Measurements from ENCODE around the gene CALM3.
A peak's percentile ranks its signal among the peaks of the same experiment; 100 is the strongest.

Gene CALM3

GRCh38 chr19:46602392-46603194 lies 1.5 kb downstream of the CALM3 start:
- Histone ChIP-seq H2BK15ac (ENCODE audit: low read depth, poor library complexity, severe bottlenecking) (no peak overlapping the region), H3K4me2 (ENCODE audit: low read length, poor library complexity, severe bottlenecking) (peak overlapping the region; percentile 82), H3K9me3 (ENCODE audit: control insufficient read depth, low read length) (no peaks in the 10 kb centered on the region), H3K36me3 (ENCODE audit: control insufficient read depth in 1 of 2, insufficient read depth in 2 of 2, low read depth in 1 of 2, low read length in 2 of 2) (peaks cover 23 to 33% of the 10 kb centered on the region in 2 experiments), H4K91ac (ENCODE audit: low read length) (no peak overlapping the region), H3K18ac (ENCODE audit: low read depth in 1 of 2, low read length in 2 of 2) (no peak overlapping the region), H3K4me3 (ENCODE audit: insufficient read depth in 1 of 2, low read depth in 1 of 2, low read length in 2 of 2) (peak overlapping the region; percentile 94 to 98), H3K23ac (ENCODE audit: low read length in 2 of 2) (peak overlapping the region in 1 of 2 experiments; percentile 65), H4K8ac (ENCODE audit: low read length) (no peak overlapping the region), H2BK12ac (ENCODE audit: low read length in 2 of 2) (peak overlapping the region in 1 of 2 experiments; percentile 60), H2AFZ (ENCODE audit: low read depth, low read length) (no peak overlapping the region), H3K4me1 (ENCODE audit: control insufficient read depth, insufficient read depth, low read depth, low read length) (peaks cover 26% of the 10 kb centered on the region), H3K14ac (ENCODE audit: low read length in 2 of 2) (peak overlapping the region in 1 of 2 experiments; percentile 95), H2BK5ac (ENCODE audit: low read depth, low read length, poor library complexity, severe bottlenecking) (no peak overlapping the region), H3K4ac (ENCODE audit: low read depth in 1 of 2, low read length in 2 of 2) (peak overlapping the region in 1 of 2 experiments; percentile 8), H3K27me3 (ENCODE audit: control insufficient read depth in 1 of 2, insufficient read depth in 1 of 2, low read length in 2 of 2) (no peaks in the 10 kb centered on the region), H2BK120ac (ENCODE audit: low read depth, low read length) (no peak overlapping the region), H3K27ac (ENCODE audit: low read length, poor library complexity, severe bottlenecking) (peak overlapping the region; percentile 15), H3K79me1 (replicated peaks; ENCODE audit: low read length, poor library complexity, severe bottlenecking) (peaks cover 21% of the 10 kb centered on the region), H3K9ac (ENCODE audit: low read length) (peak overlapping the region; percentile 100), H2AK5ac (ENCODE audit: low read length, severe bottlenecking) (no peak overlapping the region)
- WGBS, result 44% methylated on average over 23 of the region's 23 CpGs
- DNase-seq, result no peak

DNA sequence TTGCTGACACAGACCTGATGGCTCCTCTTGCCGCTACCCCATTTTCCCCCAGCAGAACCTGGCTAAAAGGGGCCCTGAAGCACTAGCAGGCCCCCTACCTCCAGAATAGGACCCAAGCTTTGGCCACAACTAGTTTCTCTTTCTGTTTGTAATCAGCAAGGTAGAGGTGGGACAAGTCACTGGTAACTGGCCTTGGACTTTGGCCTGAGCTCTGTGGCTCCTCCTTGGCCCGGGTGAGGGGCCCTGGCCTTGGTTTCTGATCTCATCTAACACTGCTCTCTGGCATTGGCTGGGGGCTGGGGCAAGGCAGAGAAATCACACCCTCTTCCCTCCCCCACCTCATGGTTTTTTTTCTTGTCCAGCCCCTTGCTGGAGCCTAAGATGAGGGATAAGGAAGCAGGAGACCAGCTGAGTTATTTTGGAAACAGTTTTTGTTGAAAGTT lies 2.1 kb downstream of the CALM3 start:
- DNase-seq, result no peak
- H4K91ac ChIP-seq (ENCODE audit: low read length), result no peak overlapping the region
- no peak overlapping the region for H2BK15ac ChIP-seq (ENCODE audit: low read depth, poor library complexity, severe bottlenecking)
- no peaks in the 10 kb centered on the region for H3K27me3 ChIP-seq (ENCODE audit: control insufficient read depth in 1 of 2, insufficient read depth in 1 of 2, low read length in 2 of 2)
- H3K4me2 ChIP-seq (ENCODE audit: low read length, poor library complexity, severe bottlenecking), result peak overlapping the region; percentile 82
- no peaks in the 10 kb centered on the region for H3K9me3 ChIP-seq (ENCODE audit: control insufficient read depth, low read length)
- H2BK12ac ChIP-seq (ENCODE audit: low read length in 2 of 2), result no peak overlapping the region
- H2BK120ac ChIP-seq (ENCODE audit: low read depth, low read length), result no peak overlapping the region
- H2BK5ac ChIP-seq (ENCODE audit: low read depth, low read length, poor library complexity, severe bottlenecking), result no peak overlapping the region
- H3K79me1 ChIP-seq (replicated peaks; ENCODE audit: low read length, poor library complexity, severe bottlenecking), result peaks cover 27% of the 10 kb centered on the region
- peak overlapping the region in 1 of 2 experiments; percentile 27 for H3K18ac ChIP-seq (ENCODE audit: low read depth in 1 of 2, low read length in 2 of 2)
- H3K23ac ChIP-seq (ENCODE audit: low read length in 2 of 2), result no peak overlapping the region
- H3K9ac ChIP-seq (ENCODE audit: low read length), result peak overlapping the region; percentile 100
- H3K36me3 ChIP-seq (ENCODE audit: control insufficient read depth in 1 of 2, insufficient read depth in 2 of 2, low read depth in 1 of 2, low read length in 2 of 2), result peaks cover 29 to 40% of the 10 kb centered on the region in 2 experiments
- no peak overlapping the region for H2AK5ac ChIP-seq (ENCODE audit: low read length, severe bottlenecking)
- H3K27ac ChIP-seq (ENCODE audit: low read length, poor library complexity, severe bottlenecking), result peak overlapping the region; percentile 15
- peaks cover 26% of the 10 kb centered on the region for H3K4me1 ChIP-seq (ENCODE audit: control insufficient read depth, insufficient read depth, low read depth, low read length)
- H2AFZ ChIP-seq (ENCODE audit: low read depth, low read length), result no peak overlapping the region
- no peak overlapping the region for H3K14ac ChIP-seq (ENCODE audit: low read length in 2 of 2)
- H4K8ac ChIP-seq (ENCODE audit: low read length), result no peak overlapping the region
- no peak overlapping the region for H3K4ac ChIP-seq (ENCODE audit: low read depth in 1 of 2, low read length in 2 of 2)
- 60% methylated on average over 1 of the region's 2 CpGs for WGBS
- peak overlapping the region in 1 of 2 experiments; percentile 98 for H3K4me3 ChIP-seq (ENCODE audit: insufficient read depth in 1 of 2, low read depth in 1 of 2, low read length in 2 of 2)

GRCh38 chr19:46603752-46604231 lies 2.7 kb downstream of the CALM3 start:
- DNase-seq, result no peak
- H4K8ac ChIP-seq (ENCODE audit: low read length), result no peak overlapping the region
- H3K14ac ChIP-seq (ENCODE audit: low read length in 2 of 2), result no peak overlapping the region
- peak overlapping the region; percentile 31 for H2BK15ac ChIP-seq (ENCODE audit: low read depth, poor library complexity, severe bottlenecking)
- no peak overlapping the region for H3K4me2 ChIP-seq (ENCODE audit: low read length, poor library complexity, severe bottlenecking)
- H3K18ac ChIP-seq (ENCODE audit: low read depth in 1 of 2, low read length in 2 of 2), result no peak overlapping the region
- no peak overlapping the region for H3K4ac ChIP-seq (ENCODE audit: low read depth in 1 of 2, low read length in 2 of 2)
- H2AFZ ChIP-seq (ENCODE audit: low read depth, low read length), result no peak overlapping the region
- WGBS, result 88% methylated on average over 8 of the region's 9 CpGs
- no peak overlapping the region for H2AK5ac ChIP-seq (ENCODE audit: low read length, severe bottlenecking)
- H3K4me1 ChIP-seq (ENCODE audit: control insufficient read depth, insufficient read depth, low read depth, low read length), result peaks cover 26% of the 10 kb centered on the region
- H3K4me3 ChIP-seq (ENCODE audit: insufficient read depth in 1 of 2, low read depth in 1 of 2, low read length in 2 of 2), result peak overlapping the region in 1 of 2 experiments; percentile 98
- H3K9ac ChIP-seq (ENCODE audit: low read length), result peak overlapping the region; percentile 100
- peaks cover 31% of the 10 kb centered on the region for H3K79me1 ChIP-seq (replicated peaks; ENCODE audit: low read length, poor library complexity, severe bottlenecking)
- no peak overlapping the region for H3K27ac ChIP-seq (ENCODE audit: low read length, poor library complexity, severe bottlenecking)
- H3K27me3 ChIP-seq (ENCODE audit: control insufficient read depth in 1 of 2, insufficient read depth in 1 of 2, low read length in 2 of 2), result no peaks in the 10 kb centered on the region
- no peak overlapping the region for H2BK120ac ChIP-seq (ENCODE audit: low read depth, low read length)
- no peak overlapping the region for H2BK5ac ChIP-seq (ENCODE audit: low read depth, low read length, poor library complexity, severe bottlenecking)
- H2BK12ac ChIP-seq (ENCODE audit: low read length in 2 of 2), result peak overlapping the region in 1 of 2 experiments; percentile 27
- H3K23ac ChIP-seq (ENCODE audit: low read length in 2 of 2), result peak overlapping the region in 1 of 2 experiments; percentile 14
- H3K9me3 ChIP-seq (ENCODE audit: control insufficient read depth, low read length), result no peaks in the 10 kb centered on the region
- H3K36me3 ChIP-seq (ENCODE audit: control insufficient read depth in 1 of 2, insufficient read depth in 2 of 2, low read depth in 1 of 2, low read length in 2 of 2), result peaks cover 35 to 45% of the 10 kb centered on the region in 2 experiments
- H4K91ac ChIP-seq (ENCODE audit: low read length), result peak overlapping the region; percentile 1

- DNase-seq, result no peak
- no peak overlapping the region for H2BK12ac ChIP-seq (ENCODE audit: low read length in 2 of 2)
- H2AFZ ChIP-seq (ENCODE audit: low read depth, low read length), result no peak overlapping the region
- H2AK5ac ChIP-seq (ENCODE audit: low read length, severe bottlenecking), result no peak overlapping the region
- no peak overlapping the region for H3K18ac ChIP-seq (ENCODE audit: low read depth in 1 of 2, low read length in 2 of 2)
- H3K27ac ChIP-seq (ENCODE audit: low read length, poor library complexity, severe bottlenecking), result no peak overlapping the region
- H3K4me1 ChIP-seq (ENCODE audit: control insufficient read depth, insufficient read depth, low read depth, low read length), result peaks cover 26% of the 10 kb centered on the region
- H2BK5ac ChIP-seq (ENCODE audit: low read depth, low read length, poor library complexity, severe bottlenecking), result no peak overlapping the region
- H3K36me3 ChIP-seq (ENCODE audit: control insufficient read depth in 1 of 2, insufficient read depth in 2 of 2, low read depth in 1 of 2, low read length in 2 of 2), result peaks cover 45 to 56% of the 10 kb centered on the region in 2 experiments
- no peak overlapping the region for H3K4ac ChIP-seq (ENCODE audit: low read depth in 1 of 2, low read length in 2 of 2)
- H3K79me1 ChIP-seq (replicated peaks; ENCODE audit: low read length, poor library complexity, severe bottlenecking), result peaks cover 35% of the 10 kb centered on the region
- peak overlapping the region; percentile 100 for H3K9ac ChIP-seq (ENCODE audit: low read length)
- H4K91ac ChIP-seq (ENCODE audit: low read length), result no peak overlapping the region
- no peak overlapping the region for H2BK120ac ChIP-seq (ENCODE audit: low read depth, low read length)
- no peak overlapping the region for H3K23ac ChIP-seq (ENCODE audit: low read length in 2 of 2)
- no peaks in the 10 kb centered on the region for H3K9me3 ChIP-seq (ENCODE audit: control insufficient read depth, low read length)
- no peak overlapping the region for H3K4me3 ChIP-seq (ENCODE audit: insufficient read depth in 1 of 2, low read depth in 1 of 2, low read length in 2 of 2)
- H3K27me3 ChIP-seq (ENCODE audit: control insufficient read depth in 1 of 2, insufficient read depth in 1 of 2, low read length in 2 of 2), result no peaks in the 10 kb centered on the region
- no peak overlapping the region for H4K8ac ChIP-seq (ENCODE audit: low read length)
- no peak overlapping the region for H3K14ac ChIP-seq (ENCODE audit: low read length in 2 of 2)
- no peak overlapping the region for H2BK15ac ChIP-seq (ENCODE audit: low read depth, poor library complexity, severe bottlenecking)
- WGBS, result 91% methylated on average over 13 of the region's 13 CpGs
- H3K4me2 ChIP-seq (ENCODE audit: low read length, poor library complexity, severe bottlenecking), result no peak overlapping the region
These were observed 3.7 kb downstream of the CALM3 start for GRCh38 chr19:46604781-46605355.
